GM12878 (cell line): ENCODE results near the gene COL27A1. TPM values are rescaled to one million over a fixed set of nuclear protein-coding genes. Genes with fewer than 3 reads are reported as not detected.

ENCODE experiments used
- ATAC-seq: fragments of 200-7000 bp; cut with Tn5 transposase; 3 replicates; pipeline ENCODE4 v1.9.1; 2020; ENCODE audit warnings: mild to moderate bottlenecking, moderate library complexity
- BruUV-seq: library from RNA; stranded (reverse); fragments of 400-500 nt; replicated peaks from 2 replicates; lab custom pipeline; 2021; lab: Mats Ljungman, UMichigan
- CTCF ChIA-PET: fragments of 300-600 bp; sonication (Branson Sonifier 250); formaldehyde crosslinking; extraction: SDS; loops from one replicate; lab custom pipeline; 2021; ENCODE audit warnings: inconsistent platforms; lab: Yijun Ruan, JAX
- POLR2A ChIA-PET: fragments of 350-600 bp; formaldehyde crosslinking; extraction: SDS; loops from one replicate; lab custom pipeline; 2021; ENCODE audit warnings: inconsistent platforms; lab: Charles Lee
- RAD21 ChIA-PET: fragments of 300-600 bp; sonication (Branson Sonifier 250); formaldehyde crosslinking; loops from one replicate; lab custom pipeline; 2023; ENCODE audit warnings: antibody characterized with exemption; ENCODE audit not compliant: unreplicated experiment; lab: Charles Lee
- SMC1A ChIA-PET: fragments of 300-600 bp; sonication (Branson Sonifier 250); formaldehyde crosslinking; loops from one replicate; lab custom pipeline; 2023; ENCODE audit not compliant: unreplicated experiment, uncharacterized antibody; lab: Charles Lee
- DNase-seq: peaks from one replicate; pipeline ENCODE4 v3.0.0-alpha.2; 2011; ENCODE audit warnings: low read depth, low spot score
- FAIRE-seq: peaks from 3 replicates; lab custom pipeline; 2011; peaks lifted over from hg19 to GRCh38; lab: Jason Lieb, UNC
- H2AFZ ChIP-seq: 2 replicates; pipeline ENCODE4 v1.6.0; 2011; ENCODE audit warnings: low read depth, low read length, control low read depth; ENCODE audit not compliant: control insufficient read depth
- H3K27ac ChIP-seq: 2 replicates; pipeline ENCODE4 v1.5.1; 2011; ENCODE audit warnings: control low read depth; ENCODE audit not compliant: control insufficient read depth, insufficient read depth
- H3K27me3 ChIP-seq, 2 experiments: replicated peaks in 1 of 2; 2 replicates each; pipeline versions ENCODE4 v1.6.0 to v1.6.1; 2011; ENCODE audit warnings: low read length in 1 of 2; ENCODE audit not compliant: control insufficient read depth in 2 of 2, insufficient read depth in 2 of 2
- H3K36me3 ChIP-seq, 2 experiments: 2 replicates each; pipeline ENCODE4 v1.5.1; 2011; ENCODE audit warnings: low read length in 1 of 2; ENCODE audit not compliant: control insufficient read depth in 2 of 2, insufficient read depth in 2 of 2
- H3K4me1 ChIP-seq: 2 replicates; pipeline ENCODE4 v1.6.1; 2011; ENCODE audit warnings: mild to moderate bottlenecking, low read length, moderate library complexity, mixed read lengths; ENCODE audit not compliant: control insufficient read depth, insufficient read depth
- H3K4me2 ChIP-seq: 2 replicates; pipeline ENCODE4 v1.6.0; 2011; ENCODE audit warnings: control low read depth; ENCODE audit not compliant: control insufficient read depth, insufficient read depth
- H3K4me3 ChIP-seq: fragments of 200-600 bp; sonication (generic); 2 replicates; pipeline ENCODE4 v1.5.1; 2016
- H3K79me2 ChIP-seq: 2 replicates; pipeline ENCODE4 v1.6.0; 2011; ENCODE audit warnings: low read length; ENCODE audit not compliant: control insufficient read depth, insufficient read depth
- H3K9ac ChIP-seq: 2 replicates; pipeline ENCODE4 v1.8.0; 2011; ENCODE audit warnings: low read length, control low read depth, mixed read lengths; ENCODE audit not compliant: control insufficient read depth, insufficient read depth
- H3K9me3 ChIP-seq: replicated peaks from 3 replicates; pipeline ENCODE4 v1.5.1; 2011; ENCODE audit warnings: mild to moderate bottlenecking, low read length; ENCODE audit not compliant: control insufficient read depth, insufficient read depth
- H4K20me1 ChIP-seq: 2 replicates; pipeline ENCODE4 v1.6.0; 2011; ENCODE audit not compliant: control insufficient read depth, insufficient read depth
- BCL3 ChIP-seq: IDR thresholded peaks from 2 replicates; pipeline ENCODE4 v1.6.1; 2011; ENCODE audit warnings: borderline replicate concordance, low read depth, mild to moderate bottlenecking, moderate library complexity, low read length; ENCODE audit not compliant: insufficient read depth, poor library complexity, severe bottlenecking
- E4F1 ChIP-seq: fragments of 450-650 bp; IDR thresholded peaks from 2 replicates; pipeline ENCODE4 v1.6.1; 2018; ENCODE audit warnings: borderline replicate concordance, mild to moderate bottlenecking; ENCODE audit not compliant: partially characterized antibody
- ETV6 ChIP-seq, 2 experiments: fragments of 450-650 bp in 1 of 2; IDR thresholded peaks in 1 of 2; conservative IDR thresholded peaks in 1 of 2; 2 replicates each; pipeline ENCODE4 v1.6.1; 2014; ENCODE audit warnings: antibody characterized with exemption in 1 of 2, borderline replicate concordance in 1 of 2, low read depth in 1 of 2, mild to moderate bottlenecking in 1 of 2, moderate library complexity in 1 of 2
- HDGF ChIP-seq: fragments of 450-650 bp; IDR thresholded peaks from 2 replicates; pipeline ENCODE4 v1.6.1; 2016; ENCODE audit warnings: antibody characterized with exemption
- LARP7 ChIP-seq: fragments of 450-650 bp; IDR thresholded peaks from 2 replicates; pipeline ENCODE4 v1.6.1; 2017; ENCODE audit warnings: mild to moderate bottlenecking
- RAD21 ChIP-seq: IDR thresholded peaks from 2 replicates; pipeline ENCODE4 v1.6.1; 2011; ENCODE audit warnings: mild to moderate bottlenecking, low read depth, low read length, moderate library complexity; ENCODE audit not compliant: insufficient read depth
- ZBTB4 ChIP-seq: fragments of 450-650 bp; formaldehyde crosslinking; IDR thresholded peaks from 2 replicates; pipeline ENCODE4 v1.4.0; 2022; ENCODE audit warnings: mild to moderate bottlenecking, moderate library complexity
- WGBS: methylation state at CpG from one replicate; pipeline ENCODE4 v1.1.6; 2016; ENCODE audit warnings: low lambda C conversion rate; ENCODE audit not compliant: insufficient replicate concordance, insufficient coverage; ENCODE audit errors: missing lambda C conversion rate; 5-methylcytosine and 5-hydroxymethylcytosine counted together
- in situ Hi-C: fragments of 300-500 bp; cut with MboI; formaldehyde crosslinking; loops from 9 replicates; pipeline ENCODE4 v1.14.3; 2018; ENCODE audit warnings: mixed read lengths
- intact Hi-C: fragments of 100-400 bp; cut with micrococcal nuclease; formaldehyde crosslinking; loops from one replicate; pipeline ENCODE4 v1.14.2; 2022; ENCODE audit not compliant: unreplicated experiment
- polyA plus RNA-seq, 11 experiments: library from polyadenylated mRNA; depleted of rRNA in 4 of 11; unstranded in 6 of 11; stranded (reverse) in 5 of 11; fragments of >200 nt; fragmentation: Nextera tagmentation in 4 of 11; fragmentation: Illumina TruSeq in 1 of 11; extraction: Ambion mirVana in 4 of 11; extraction: Trizol in 1 of 11; gene quantifications; 1 replicate in 1 of 11; 2 replicates in 10 of 11; pipeline versions ENCODE4 v1.2.1 to v1.2.3, GENCODE V29; 2011 to 2016; ENCODE audit warnings: inconsistent platforms in 2 of 11, missing spikeins in 2 of 11, low read depth in 1 of 11
- total RNA-seq, 4 experiments: library from RNA; depleted of rRNA in 3 of 4; stranded (reverse); fragments of >200 nt in 3 of 4; fragmentation: Illumina TruSeq in 1 of 4; extraction: Trizol in 1 of 4; gene quantifications; 2 replicates each; pipeline versions ENCODE4 v1.2.1 to v1.2.3, GENCODE V29; 2013 to 2021

The COL27A1 gene
- total and polyA plus RNA-seq, 10 of the 15 experiments (the other 5 are each of a cell fraction or from before 2014, with no cell fraction given), result 0.10 TPM; not detected in 9

GRCh38 chr9:114114364-114114763 lies 41.0 kb upstream of the COL27A1 start (continued):
- TF ChIP-seq E4F1, result no peak

GRCh38 chr9:114115654-114116125 lies 39.6 kb upstream of the COL27A1 start:
- POLR2A ChIA-PET, result no interaction called here
- WGBS, result 15% methylated on average over 9 of the region's 9 CpGs
- H3K4me1 ChIP-seq, result no peaks in the 10 kb centered on the region
- H3K4me3 ChIP-seq, result no peak overlapping the region
- no peaks in the 10 kb centered on the region for H3K36me3 ChIP-seq
- no peaks in the 10 kb centered on the region for H3K79me2 ChIP-seq
- CTCF ChIA-PET, result no interaction called here
- BruUV-seq, result no TSS peak
- no peak overlapping the region for H2AFZ ChIP-seq
- intact Hi-C loops, result no loop called here
- H3K27ac ChIP-seq, result no peak overlapping the region
- no peak overlapping the region for H3K9ac ChIP-seq
- peaks cover 2 to 6% of the 10 kb centered on the region in 2 experiments; a peak in 3 of 4 replicates for H3K27me3 ChIP-seq
- H3K9me3 ChIP-seq, result no peaks in the 10 kb centered on the region
- no peak for TF ChIP-seq ETV6 (conservative IDR thresholded peaks at IDR 0.05 in 1 of 2, IDR thresholded peaks at IDR 0.05 in 1 of 2; ENCODE audit: borderline replicate concordance in 1 of 2, low read depth in 1 of 2)
- TF ChIP-seq LARP7, result no peak
- TF ChIP-seq RAD21, result no peak
- no peak for TF ChIP-seq BCL3
- TF ChIP-seq ZBTB4, result no peak
- no peak for TF ChIP-seq HDGF
- SMC1A ChIA-PET, result interaction anchor here (0.6 kb wide), 1 partner anchor 679 kb away, joined by 3 read pairs; no protein-coding TSS in a partner anchor
- RAD21 ChIA-PET, result no interaction called here
- ATAC-seq (no peak), DNase-seq (no peak), FAIRE-seq (no peak)
- H3K4me2 ChIP-seq, result no peak overlapping the region
- in situ Hi-C loops, result no loop called here
- H4K20me1 ChIP-seq, result no peaks in the 10 kb centered on the region
